HG03135 (cell line): ENCODE measurements around the gene ARHGAP45.
A peak's percentile ranks its signal among the peaks of the same experiment; 100 is the strongest.

Experiments used
- ATAC-seq: cut with Tn5 transposase; IDR thresholded peaks from one replicate; pipeline ENCODE4 v1.9.1; 2021; ENCODE audit warnings: mild to moderate bottlenecking, moderate library complexity; ENCODE audit not compliant: unreplicated experiment

The ARHGAP45 gene

DNA sequence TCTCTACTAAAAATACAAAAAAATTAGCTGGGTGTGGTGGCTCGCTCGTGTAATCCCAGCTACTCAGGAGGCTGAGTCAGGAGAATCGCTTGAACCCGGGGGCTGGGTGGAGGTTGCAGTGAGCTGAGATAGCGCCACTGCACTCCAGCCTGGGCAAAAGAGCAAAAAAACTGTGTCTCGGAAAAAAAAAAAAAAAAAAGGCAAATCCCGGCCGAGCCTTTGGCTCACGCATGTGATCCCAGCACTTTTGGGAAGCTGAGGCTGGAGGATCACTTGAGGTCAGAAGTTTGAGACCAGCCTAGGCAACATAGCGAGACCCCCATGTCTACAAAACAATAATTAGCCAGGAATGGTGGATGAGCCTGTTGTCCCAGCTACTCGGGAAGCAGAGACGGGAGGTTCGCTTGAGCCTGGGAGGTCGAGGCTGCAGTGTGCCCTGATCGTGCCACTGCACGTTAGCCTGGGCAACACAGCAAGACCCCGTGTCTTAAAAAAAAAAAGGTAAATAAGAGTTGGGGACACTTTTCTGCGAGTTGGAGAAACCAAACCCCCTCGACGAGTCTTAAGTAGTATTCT lies 36.3 kb downstream of the ARHGAP45 start:
- ATAC-seq = no peak

DNA sequence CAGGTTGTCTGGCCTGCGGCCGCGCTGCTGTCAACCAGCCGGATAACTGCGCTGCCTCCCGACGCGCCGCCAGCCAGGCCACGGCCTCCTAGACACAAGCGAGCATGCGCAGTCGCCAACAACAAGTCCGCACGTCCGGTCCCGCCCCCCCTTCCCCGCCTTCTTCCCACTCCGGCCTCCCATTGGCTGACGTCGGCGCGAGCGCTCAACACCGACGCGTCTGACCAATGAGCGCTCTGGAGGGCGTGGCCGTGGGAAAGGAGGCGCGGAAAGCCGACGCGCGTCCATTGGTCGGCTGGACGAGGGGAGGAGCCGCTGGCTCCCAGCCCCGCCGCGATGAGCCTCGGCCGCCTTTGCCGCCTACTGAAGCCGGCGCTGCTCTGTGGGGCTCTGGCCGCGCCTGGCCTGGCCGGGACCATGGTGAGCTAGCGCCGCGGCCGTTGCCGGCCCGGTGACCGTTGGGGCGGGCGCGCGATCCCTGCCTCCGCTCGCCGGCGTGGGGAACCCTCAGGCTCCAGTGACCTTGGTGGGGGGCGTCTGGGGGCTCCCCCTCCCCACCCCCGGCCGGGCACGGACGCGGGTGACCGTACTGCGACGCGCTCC lies 36.8 kb downstream of the ARHGAP45 start, which contains the start of gene GPX4:
GPX4 (plus strand) TSS at position 287 of the 603 bp plus-strand sequence; CDS start at position 337, 50 bp downstream.
- ATAC-seq = peak; percentile 64

- ATAC-seq = no peak
These were observed 37.5 kb downstream of the ARHGAP45 start for GRCh38 chr19:1104311-1105007.

GRCh38 chr19:1105008-1105872 lies 38.3 kb downstream of the ARHGAP45 start:
- ATAC-seq = no peak

- no peak for ATAC-seq
These were observed 39.2 kb downstream of the ARHGAP45 start for GRCh38 chr19:1105873-1106840.

- no peak for ATAC-seq
These were observed 40.1 kb downstream of the ARHGAP45 start for GRCh38 chr19:1106841-1107660.

GRCh38 chr19:1107661-1108261 lies 40.8 kb downstream of the ARHGAP45 start:
- no peak for ATAC-seq

DNA sequence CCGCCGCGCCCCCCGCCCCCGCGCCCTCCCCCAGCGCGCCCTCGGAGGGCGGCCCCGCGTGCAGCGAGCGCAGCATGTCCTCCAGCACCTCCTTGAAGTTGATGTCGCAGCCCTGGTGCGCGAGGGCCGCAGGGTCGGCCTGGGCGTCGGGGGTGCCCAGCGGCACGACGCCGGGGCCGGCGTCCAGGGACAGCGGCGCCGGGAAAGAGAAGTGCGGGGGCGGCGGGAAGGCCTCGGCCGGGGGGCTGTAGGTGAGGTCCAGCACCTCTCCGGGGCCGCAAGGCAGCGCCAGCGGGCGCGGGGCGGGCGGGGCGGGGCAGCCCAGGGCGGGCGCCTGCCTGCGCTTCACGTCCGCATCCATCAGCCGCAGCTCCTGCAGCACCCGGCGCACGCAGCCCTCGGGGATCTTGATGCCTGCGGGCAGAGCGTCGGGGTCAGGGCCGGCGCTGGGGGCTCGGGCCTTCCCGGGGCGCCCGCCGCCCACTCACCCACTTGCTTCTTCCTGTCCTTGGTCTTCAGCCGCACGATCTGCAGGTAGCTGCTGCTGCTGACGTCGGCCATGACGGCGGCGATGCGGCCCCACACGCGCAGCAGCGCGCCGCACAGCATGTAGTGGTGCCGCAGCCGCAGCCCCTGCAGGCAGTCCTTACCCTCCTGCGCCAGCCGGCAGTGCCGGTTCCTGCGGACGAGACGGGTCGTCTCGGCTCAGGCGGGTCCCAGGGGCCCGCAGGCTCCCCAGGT lies 41.5 kb downstream of the ARHGAP45 start:
- no peak for ATAC-seq

DNA sequence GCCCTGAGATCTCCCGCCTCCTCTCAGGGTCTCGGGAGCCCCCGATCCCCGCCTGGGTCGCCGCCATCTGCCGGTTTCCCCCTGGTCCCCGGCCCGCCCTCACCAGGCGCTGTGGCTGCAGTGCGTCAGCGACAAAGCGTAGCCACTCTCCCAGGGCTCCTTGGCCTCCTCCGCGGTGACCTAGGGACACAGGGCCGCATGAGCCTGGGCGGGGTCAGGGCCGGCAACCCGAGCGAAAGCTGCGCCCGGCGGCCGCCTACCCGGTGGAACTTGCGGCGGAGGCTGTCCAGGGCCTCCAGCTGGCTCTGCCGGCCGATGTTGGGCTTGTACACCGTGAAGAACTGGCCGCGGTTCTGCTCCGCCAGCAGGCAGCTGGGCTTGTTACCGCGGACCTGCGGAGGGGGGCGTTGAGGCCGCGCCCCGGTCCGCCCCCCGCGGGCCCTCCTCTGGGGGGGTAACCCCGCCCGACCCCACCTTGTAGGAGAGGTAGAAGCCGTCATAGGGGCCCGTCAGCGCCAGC lies 42.1 kb downstream of the ARHGAP45 start:
- no peak for ATAC-seq

DNA sequence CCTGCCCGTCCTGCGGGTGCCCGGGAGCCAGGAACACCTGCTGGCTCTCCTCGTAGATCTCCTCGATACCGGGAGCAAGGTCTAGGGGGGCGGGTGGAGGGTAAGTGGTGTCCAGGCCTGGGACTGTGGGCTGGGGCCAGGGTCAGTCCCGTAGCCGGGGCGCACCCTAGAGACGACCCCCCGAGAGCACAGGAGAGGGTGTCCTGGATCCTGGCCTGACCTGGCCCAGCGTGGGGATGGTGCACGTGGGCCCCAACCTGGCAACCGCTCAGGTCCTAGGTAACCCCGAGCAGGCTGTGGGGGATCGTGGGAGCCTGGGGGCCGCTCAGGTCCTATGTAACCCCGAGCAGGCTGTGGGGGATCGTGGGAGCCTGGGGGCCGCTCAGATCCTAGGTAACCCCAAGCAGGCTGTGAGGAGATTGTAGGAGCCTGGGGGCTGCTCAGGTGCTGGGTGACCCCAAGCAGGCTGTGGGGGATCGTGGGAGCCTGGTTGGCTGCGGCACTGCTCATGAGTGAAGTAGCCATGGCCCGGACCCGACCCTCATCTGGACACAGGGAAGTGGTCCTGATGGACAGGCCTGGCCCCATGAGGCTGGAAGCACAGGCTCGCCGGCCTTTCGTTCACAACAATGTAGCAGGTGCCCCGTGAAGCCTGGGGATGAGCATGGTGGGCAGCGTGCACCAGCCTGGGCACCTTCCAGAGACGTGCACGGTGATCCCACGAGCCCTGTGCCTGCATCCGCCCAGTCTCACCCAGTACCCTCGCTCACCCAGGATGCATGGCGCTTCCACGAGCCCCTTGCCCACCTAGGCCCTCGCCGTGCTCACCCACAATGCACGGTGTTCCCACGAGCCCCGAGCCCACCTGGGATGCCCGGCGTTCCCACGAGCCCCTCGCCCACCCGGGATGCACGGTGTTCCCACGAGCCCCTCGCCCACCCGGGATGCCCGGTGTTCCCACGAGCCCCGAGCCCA lies 43.0 kb downstream of the ARHGAP45 start:
- no peak for ATAC-seq

DNA sequence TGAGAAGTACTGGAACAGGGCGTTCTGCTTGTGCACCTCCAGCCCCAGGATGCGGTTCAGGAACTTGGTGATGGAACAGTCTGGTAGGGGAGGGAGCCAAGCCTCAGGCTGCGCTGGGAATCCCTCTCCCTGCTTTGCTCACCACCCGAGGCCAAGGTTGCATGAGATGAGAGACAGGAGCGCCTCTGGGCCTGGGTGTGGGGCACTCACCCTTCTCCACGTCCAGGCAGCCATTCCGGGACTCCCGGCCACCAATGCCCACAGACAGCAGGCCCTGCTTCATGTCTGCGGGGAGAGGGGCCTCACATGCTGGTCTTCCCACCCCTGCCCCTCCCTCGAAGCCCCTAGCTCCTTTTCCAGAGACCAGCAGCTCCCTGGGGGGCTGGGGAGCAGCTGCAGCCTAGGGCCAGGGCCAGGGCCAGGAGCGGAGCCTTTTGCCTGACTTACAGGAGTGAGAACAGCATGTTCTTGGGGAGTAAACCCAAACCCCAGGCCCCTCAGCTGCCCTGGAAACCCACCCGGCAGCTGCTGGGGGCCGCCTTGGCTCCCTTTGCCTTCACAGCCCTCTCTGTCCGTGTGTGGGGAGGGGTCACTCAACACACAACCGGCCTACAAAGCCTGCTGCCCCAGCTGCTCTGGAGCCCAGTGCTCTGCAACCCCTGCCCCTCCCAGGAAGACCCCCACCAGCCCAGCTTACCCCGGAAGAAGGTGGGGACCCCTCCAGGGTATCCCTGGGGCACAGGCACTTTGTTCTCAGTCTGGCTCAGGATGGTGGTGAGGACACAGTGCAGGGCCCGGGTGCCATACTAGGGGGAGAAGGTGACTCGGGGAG lies 44.1 kb downstream of the ARHGAP45 start:
- no peak for ATAC-seq

- no peak for ATAC-seq
These were observed 44.8 kb downstream of the ARHGAP45 start for GRCh38 chr19:1111641-1112267.

DNA sequence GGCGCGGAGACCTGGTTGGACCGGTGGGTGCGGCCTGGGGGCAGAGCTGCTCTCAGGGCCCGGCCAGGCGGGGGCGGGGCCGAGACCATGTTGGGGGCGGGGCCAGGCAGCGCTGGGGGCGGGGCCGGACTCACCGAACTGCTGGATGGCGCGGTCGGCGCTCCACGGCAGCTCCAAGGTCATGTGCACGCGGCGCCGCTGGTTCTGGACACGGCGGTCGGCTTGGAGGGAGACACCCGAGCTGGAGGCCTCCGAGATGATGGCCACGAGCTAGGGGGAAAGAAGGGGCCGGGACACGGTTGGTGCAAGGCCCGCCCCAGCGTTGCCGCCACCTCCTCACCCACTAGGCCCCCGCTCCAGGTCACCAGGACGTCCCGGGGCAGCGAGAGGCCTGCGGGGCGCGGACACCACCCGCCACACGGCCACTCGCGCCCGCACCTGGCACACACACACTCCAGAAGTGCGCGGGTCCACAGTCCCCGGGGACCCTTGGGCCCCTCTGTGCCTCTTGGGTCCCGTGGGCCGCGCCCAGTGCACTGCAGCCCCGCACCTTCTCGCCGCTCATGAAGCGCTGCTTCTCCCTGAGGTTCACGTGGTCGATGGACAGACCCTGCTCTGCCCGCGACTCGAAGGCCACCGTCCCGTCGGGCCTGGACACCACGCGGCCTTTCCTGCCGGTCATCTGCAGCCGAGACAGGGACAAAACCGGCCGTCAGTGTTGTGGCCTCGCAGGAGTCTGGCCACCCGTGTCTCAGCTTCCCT lies 45.5 kb downstream of the ARHGAP45 start:
- ATAC-seq = no peak

DNA sequence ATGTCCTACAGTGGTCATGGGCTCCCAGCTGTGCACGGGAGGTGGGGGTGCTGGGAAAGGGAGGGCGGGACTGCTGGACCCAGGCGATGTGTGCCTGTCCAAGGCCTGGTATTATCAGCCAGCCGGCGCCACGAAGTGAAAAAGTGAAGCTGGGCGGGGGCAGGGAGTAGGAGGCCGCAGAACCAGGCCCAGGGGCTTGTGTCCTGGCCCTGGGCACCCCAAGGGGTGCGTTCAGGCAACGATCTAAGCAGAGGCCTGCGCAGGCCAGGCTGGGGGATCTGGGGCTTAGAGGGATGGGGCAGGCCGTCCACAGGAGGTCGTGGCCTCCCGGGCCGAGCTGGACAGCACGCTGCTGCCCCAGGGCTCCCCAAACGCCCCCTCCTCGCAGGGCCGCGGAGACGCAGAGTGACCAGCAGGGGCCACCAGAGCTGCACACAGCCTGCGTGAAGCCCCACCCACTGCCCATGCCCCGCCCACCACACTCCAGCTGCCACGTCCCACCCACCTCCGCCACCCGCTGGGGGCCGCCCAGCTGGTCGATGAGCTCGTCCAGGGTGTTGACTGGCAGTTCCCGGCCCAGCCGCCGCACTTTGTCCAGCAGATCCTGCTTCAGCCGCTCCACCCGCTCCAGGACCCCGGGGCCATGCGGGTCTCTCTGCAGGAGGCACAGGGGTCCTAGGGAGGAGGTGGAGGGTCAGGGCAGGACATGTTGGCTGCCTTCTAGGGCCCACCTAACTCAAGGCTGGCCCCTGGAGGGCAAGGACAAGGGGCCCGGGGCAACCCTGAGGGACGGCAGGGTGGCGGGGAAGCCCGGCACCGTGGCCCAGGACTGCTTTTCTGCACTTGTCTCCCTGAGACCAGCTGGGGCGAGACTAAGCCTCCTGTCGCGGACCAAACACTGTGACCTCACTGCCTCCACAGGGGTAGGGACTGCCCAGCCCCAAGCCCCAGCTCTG lies 46.3 kb downstream of the ARHGAP45 start:
- ATAC-seq = no peak
